Right lobe of liver (tissue), 4 donors: Measurements from ENCODE around the gene VPS35L.

Experiments used
- POLR2A ChIP-seq: fragments of 450-650 bp; IDR thresholded peaks from one replicate; pipeline ENCODE4 v1.6.1; 2017; ENCODE audit warnings: antibody characterized with exemption, mild to moderate bottlenecking
- TF ChIP-seq, protein P1 (sequence below), 4 donors: fragments of 200-600 bp in 3 of 4; fragments of 450-650 bp in 1 of 4; IDR thresholded peaks; one replicate each; pipeline versions ENCODE4 v1.5.1 to v1.8.0; 2016 to 2022; ENCODE audit warnings: antibody characterized with exemption in 4 of 4, mild to moderate bottlenecking in 2 of 4
- donor health status: DM: no; HTN: no; CAD: no.
- donor health status: DM: no; HTN: no; CAD: no.
- donor health status: DM: no; HTN: yes; CAD: no.

GRCh38 chr16:19699472-19699871 is 144.0 kb downstream of the VPS35L start:
- TF ChIP-seq, protein P1, sequence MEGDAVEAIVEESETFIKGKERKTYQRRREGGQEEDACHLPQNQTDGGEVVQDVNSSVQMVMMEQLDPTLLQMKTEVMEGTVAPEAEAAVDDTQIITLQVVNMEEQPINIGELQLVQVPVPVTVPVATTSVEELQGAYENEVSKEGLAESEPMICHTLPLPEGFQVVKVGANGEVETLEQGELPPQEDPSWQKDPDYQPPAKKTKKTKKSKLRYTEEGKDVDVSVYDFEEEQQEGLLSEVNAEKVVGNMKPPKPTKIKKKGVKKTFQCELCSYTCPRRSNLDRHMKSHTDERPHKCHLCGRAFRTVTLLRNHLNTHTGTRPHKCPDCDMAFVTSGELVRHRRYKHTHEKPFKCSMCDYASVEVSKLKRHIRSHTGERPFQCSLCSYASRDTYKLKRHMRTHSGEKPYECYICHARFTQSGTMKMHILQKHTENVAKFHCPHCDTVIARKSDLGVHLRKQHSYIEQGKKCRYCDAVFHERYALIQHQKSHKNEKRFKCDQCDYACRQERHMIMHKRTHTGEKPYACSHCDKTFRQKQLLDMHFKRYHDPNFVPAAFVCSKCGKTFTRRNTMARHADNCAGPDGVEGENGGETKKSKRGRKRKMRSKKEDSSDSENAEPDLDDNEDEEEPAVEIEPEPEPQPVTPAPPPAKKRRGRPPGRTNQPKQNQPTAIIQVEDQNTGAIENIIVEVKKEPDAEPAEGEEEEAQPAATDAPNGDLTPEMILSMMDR (IDR thresholded peaks at IDR 0.05): no peak
- no peak for TF ChIP-seq POLR2A
